Liver (tissue), 9 donors: Measurements from ENCODE around the gene BNC2. TPM values are rescaled to one million over a fixed set of nuclear protein-coding genes. Genes with fewer than 3 reads are reported as not detected.

ENCODE experiments used
- DNase-seq: peaks from one replicate; pipeline ENCODE4 v3.0.0-alpha.2; 2017; ENCODE audit warnings: low spot score
- H3K27ac ChIP-seq, 2 donors: one replicate each; pipeline ENCODE4 v1.7.0; 2013; ENCODE audit warnings: inconsistent platforms in 2 of 2, low read length in 2 of 2, control low read depth in 1 of 2, low read depth in 1 of 2, mild to moderate bottlenecking in 1 of 2
- H3K27me3 ChIP-seq, 4 donors: one replicate each; pipeline versions ENCODE4 v1.6.1 to v1.7.0; 2013; ENCODE audit warnings: low read length in 3 of 4, inconsistent platforms in 1 of 4, mild to moderate bottlenecking in 1 of 4, moderate library complexity in 1 of 4; ENCODE audit not compliant: control insufficient read depth in 4 of 4, insufficient read depth in 4 of 4
- H3K36me3 ChIP-seq, 4 donors: one replicate each; pipeline versions ENCODE4 v1.6.1 to v1.7.0; 2013; ENCODE audit warnings: low read length in 3 of 4, mild to moderate bottlenecking in 3 of 4, low read depth in 1 of 4, moderate library complexity in 1 of 4; ENCODE audit not compliant: control insufficient read depth in 4 of 4, insufficient read depth in 3 of 4
- H3K4me1 ChIP-seq, 4 donors: one replicate each; pipeline versions ENCODE4 v1.6.1 to v1.7.0; 2013; ENCODE audit warnings: low read length in 3 of 4, mild to moderate bottlenecking in 3 of 4, moderate library complexity in 1 of 4; ENCODE audit not compliant: control insufficient read depth in 4 of 4, insufficient read depth in 4 of 4
- H3K4me3 ChIP-seq, 3 donors: one replicate each; pipeline versions ENCODE4 v1.6.1 to v1.7.0; 2013; ENCODE audit warnings: low read length in 3 of 3, control low read depth in 1 of 3, low read depth in 1 of 3, mild to moderate bottlenecking in 1 of 3
- H3K9ac ChIP-seq, 2 donors: one replicate each; pipeline ENCODE4 v1.7.0; 2013; ENCODE audit warnings: low read length in 2 of 2, mild to moderate bottlenecking in 2 of 2, moderate library complexity in 2 of 2, control low read depth in 1 of 2, low read depth in 1 of 2
- H3K9me3 ChIP-seq, 4 donors: one replicate each; pipeline versions ENCODE4 v1.6.1 to v1.7.0; 2013; ENCODE audit warnings: low read length in 3 of 4; ENCODE audit not compliant: control insufficient read depth in 4 of 4
- ATF3 ChIP-seq: IDR thresholded peaks from 2 replicates; pipeline ENCODE4 v1.6.1; 2016; ENCODE audit warnings: antibody characterized with exemption
- CTCF ChIP-seq: fragments of 150-350 bp; IDR thresholded peaks from 2 replicates; pipeline ENCODE4 v1.5.1; 2017; ENCODE audit warnings: improper control_type of control experiment, low read depth, low read length; ENCODE audit not compliant: missing input control
- EGR1 ChIP-seq, 2 donors: IDR thresholded peaks; 2 replicates each; pipeline ENCODE4 v1.6.1; 2016 to 2018; ENCODE audit warnings: antibody characterized with exemption in 2 of 2, low read depth in 2 of 2
- FOXA1 ChIP-seq: IDR thresholded peaks from 2 replicates; pipeline ENCODE4 v1.6.1; 2016; ENCODE audit warnings: antibody characterized with exemption
- GABPA ChIP-seq, 2 donors: IDR thresholded peaks in 1 of 2; conservative IDR thresholded peaks in 1 of 2; 2 replicates each; pipeline ENCODE4 v1.6.1; 2016; ENCODE audit warnings: antibody characterized with exemption in 2 of 2, mild to moderate bottlenecking in 1 of 2, moderate library complexity in 1 of 2
- HNF4A ChIP-seq, 2 donors: conservative IDR thresholded peaks; 2 replicates each; pipeline ENCODE4 v1.6.1; 2016; ENCODE audit warnings: antibody characterized with exemption in 2 of 2, mild to moderate bottlenecking in 2 of 2
- HNF4G ChIP-seq: IDR thresholded peaks from 2 replicates; pipeline ENCODE4 v1.6.1; 2016; ENCODE audit warnings: antibody characterized with exemption
- JUND ChIP-seq, 2 donors: IDR thresholded peaks; 2 replicates each; pipeline ENCODE4 v1.6.1; 2016; ENCODE audit warnings: antibody characterized with exemption in 2 of 2
- MAX ChIP-seq: IDR thresholded peaks from 2 replicates; pipeline ENCODE4 v1.6.1; 2016; ENCODE audit warnings: antibody characterized with exemption
- NR2F2 ChIP-seq: IDR thresholded peaks from 2 replicates; pipeline ENCODE4 v1.6.1; 2016; ENCODE audit warnings: antibody characterized with exemption
- RAD21 ChIP-seq, 2 donors: IDR thresholded peaks; 2 replicates each; pipeline ENCODE4 v1.6.1; 2016; ENCODE audit warnings: antibody characterized with exemption in 2 of 2, mild to moderate bottlenecking in 2 of 2
- REST ChIP-seq: IDR thresholded peaks from 2 replicates; pipeline ENCODE4 v1.6.1; 2016; ENCODE audit warnings: antibody characterized with exemption, mild to moderate bottlenecking
- SP1 ChIP-seq: IDR thresholded peaks from 2 replicates; pipeline ENCODE4 v1.6.1; 2018; ENCODE audit warnings: antibody characterized with exemption, mild to moderate bottlenecking
- TAF1 ChIP-seq: conservative IDR thresholded peaks from 2 replicates; pipeline ENCODE4 v1.6.1; 2016; ENCODE audit warnings: antibody characterized with exemption, mild to moderate bottlenecking
- YY1 ChIP-seq: IDR thresholded peaks from 2 replicates; pipeline ENCODE4 v1.6.1; 2016; ENCODE audit warnings: antibody characterized with exemption, mild to moderate bottlenecking
- ZBTB33 ChIP-seq: IDR thresholded peaks from 2 replicates; pipeline ENCODE4 v1.6.1; 2016; ENCODE audit warnings: antibody characterized with exemption
- WGBS: extraction: QIAGEN DNeasy Blood & Tissue Kit; methylation state at CpG from one replicate; pipeline ENCODE4 v1.1.7; 2013; 5-methylcytosine and 5-hydroxymethylcytosine counted together
- polyA plus RNA-seq, 2 donors: library from polyadenylated mRNA; stranded (reverse) in 1 of 2; unstranded in 1 of 2; fragments of 200-250 nt in 1 of 2; fragments of >200 nt in 1 of 2; fragmentation: Nextera tagmentation in 1 of 2; extraction: Ambion mirVana in 1 of 2; gene quantifications; one replicate each; pipeline versions ENCODE4 v1.2.1 to v1.2.3, GENCODE V29; 2013 to 2015
- total RNA-seq, 2 donors: library from RNA; depleted of rRNA; stranded (reverse); fragments of >200 nt; gene quantifications; one replicate each; pipeline ENCODE4 v1.2.3, GENCODE V29; 2014
- donor health status: healthy.
- donor health status: healthy.
- donor health status: healthy.
- donor health status: healthy.
- donor health status: healthy.

The BNC2 gene
- total and polyA plus RNA-seq, 4 donors = 0.07 to 0.67 (median 0.08) TPM

GRCh38 chr9:16846367-16846766 lies 24.1 kb downstream of the BNC2 start:
- Histone ChIP-seq H3K36me3 (no peaks in the 10 kb centered on the region), H3K4me3 (no peak overlapping the region), H3K27ac (no peak overlapping the region), H3K4me1 (no peaks in the 10 kb centered on the region), H3K9ac (no peak overlapping the region), H3K27me3 (peaks cover 0 to 3% (median 0%) of the 10 kb centered on the region in 4 donors), H3K9me3 (no peaks in the 10 kb centered on the region)
- 92% methylated on average over 6 of the region's 6 CpGs for WGBS
- no peak for DNase-seq
- TF ChIP-seq HNF4G (no peak), NR2F2 (no peak), HNF4A (conservative IDR thresholded peaks at IDR 0.05) (no peak), JUND (IDR thresholded peaks at IDR 0.05) (no peak), FOXA1 (no peak), EGR1 (IDR thresholded peaks at IDR 0.05; ENCODE audit: low read depth in 2 of 2) (no peak), MAX (no peak), REST (no peak), SP1 (no peak), YY1 (no peak), RAD21 (IDR thresholded peaks at IDR 0.05) (no peak), ZBTB33 (no peak), TAF1 (no peak), ATF3 (no peak), CTCF (no peak)

GRCh38 chr9:16834817-16835216 lies 35.7 kb downstream of the BNC2 start:
- no peak overlapping the region for H3K27ac ChIP-seq
- WGBS = 84% methylated on average over 5 of the region's 5 CpGs
- H3K4me1 ChIP-seq = peaks cover 0 to 4% (median 1%) of the 10 kb centered on the region in 4 donors
- peaks cover 0 to 2% (median 0%) of the 10 kb centered on the region in 4 donors for H3K9me3 ChIP-seq
- no peaks in the 10 kb centered on the region for H3K36me3 ChIP-seq
- DNase-seq = no peak
- H3K4me3 ChIP-seq = no peak overlapping the region
- no peaks in the 10 kb centered on the region for H3K27me3 ChIP-seq
- H3K9ac ChIP-seq = no peak overlapping the region
- TF ChIP-seq SP1 (no peak), ATF3 (no peak), TAF1 (no peak), JUND (IDR thresholded peaks at IDR 0.05) (no peak), YY1 (no peak), FOXA1 (no peak), REST (no peak), GABPA (IDR thresholded peaks at IDR 0.05 in 1 of 2, conservative IDR thresholded peaks at IDR 0.05 in 1 of 2) (no peak), MAX (no peak), EGR1 (IDR thresholded peaks at IDR 0.05; ENCODE audit: low read depth in 2 of 2) (no peak), NR2F2 (no peak), CTCF (no peak)
